Omental fat pad (tissue), 4 donors: ENCODE results near the gene ANKRD33B. TPM values are rescaled to one million over a fixed set of nuclear protein-coding genes. Genes with fewer than 3 reads are reported as not detected.
"Not testable (repeated sequence)": the region's sequence is repeated elsewhere in the genome, so short reads cannot be mapped to it uniquely, and the experiment has no call there.

Source experiments
- ATAC-seq: fragments of 150-250 bp; one replicate; pipeline ENCODE4 v1.9.1; 2016; ENCODE audit warnings: mild to moderate bottlenecking, moderate library complexity; ENCODE audit not compliant: low FRiP score
- DNase-seq: peaks from one replicate; pipeline ENCODE4 v3.0.0-alpha.2; 2019; ENCODE audit warnings: low spot score
- CTCF ChIP-seq, 3 donors: fragments of 450-650 bp; IDR thresholded peaks; one replicate each; pipeline ENCODE4 v1.5.1; 2016 to 2017; ENCODE audit warnings: antibody characterized with exemption in 3 of 3, mild to moderate bottlenecking in 3 of 3, moderate library complexity in 2 of 3
- total RNA-seq, 4 donors: library from RNA; depleted of rRNA; stranded (reverse); fragments of >200 nt; gene quantifications; one replicate each; pipeline ENCODE4 v1.1.0, GENCODE V29; 2016

Gene ANKRD33B
- total RNA-seq, 4 donors from 2014 or later, result 6.2 to 25.5 (median 8.1) TPM

- ATAC-seq, result no peak
- no peak for DNase-seq
- TF ChIP-seq CTCF (IDR thresholded peaks at IDR 0.05), result no peak
Observed at GRCh38 chr5:10542055-10542550, 21.8 kb upstream of the ANKRD33B start.

GRCh38 chr5:10543585-10544040, 20.3 kb upstream of the ANKRD33B start:
- DNase-seq (no peak), ATAC-seq (no peak)
- no peak for TF ChIP-seq CTCF (IDR thresholded peaks at IDR 0.05)

GRCh38 chr5:10545084-10545483, 18.8 kb upstream of the ANKRD33B start:
- ATAC-seq (no peak), DNase-seq (no peak)
- TF ChIP-seq CTCF (IDR thresholded peaks at IDR 0.05), result no peak

DNA sequence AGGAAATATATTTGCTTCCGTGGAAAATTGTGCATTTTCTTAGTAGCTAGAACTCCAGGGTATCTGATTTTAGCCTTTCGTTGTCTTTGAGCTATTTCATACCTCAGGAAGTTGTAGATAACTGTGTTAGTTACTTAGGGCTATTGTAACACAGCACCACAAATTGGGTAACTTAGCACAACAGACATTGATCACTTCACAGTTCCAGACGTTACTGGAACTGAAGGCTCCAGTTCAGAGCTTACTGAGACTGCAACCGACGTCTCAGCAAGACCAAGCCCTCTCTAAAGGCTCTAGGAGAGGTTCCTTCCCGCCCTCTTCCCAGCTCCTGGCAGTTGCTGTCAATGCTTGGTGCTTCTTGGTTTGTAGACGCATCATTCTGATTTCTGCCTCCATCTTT, 17.7 kb upstream of the ANKRD33B start:
- no peak for TF ChIP-seq CTCF (IDR thresholded peaks at IDR 0.05)
- DNase-seq (no peak), ATAC-seq (no peak)

GRCh38 chr5:10548418-10549122, 15.3 kb upstream of the ANKRD33B start:
- no peak for TF ChIP-seq CTCF (IDR thresholded peaks at IDR 0.05)
- no peak for DNase-seq
- no peak for ATAC-seq

- ATAC-seq, DNase-seq: not testable (repeated sequence)
Observed at GRCh38 chr5:10549123-10549514, 14.8 kb upstream of the ANKRD33B start.

DNA sequence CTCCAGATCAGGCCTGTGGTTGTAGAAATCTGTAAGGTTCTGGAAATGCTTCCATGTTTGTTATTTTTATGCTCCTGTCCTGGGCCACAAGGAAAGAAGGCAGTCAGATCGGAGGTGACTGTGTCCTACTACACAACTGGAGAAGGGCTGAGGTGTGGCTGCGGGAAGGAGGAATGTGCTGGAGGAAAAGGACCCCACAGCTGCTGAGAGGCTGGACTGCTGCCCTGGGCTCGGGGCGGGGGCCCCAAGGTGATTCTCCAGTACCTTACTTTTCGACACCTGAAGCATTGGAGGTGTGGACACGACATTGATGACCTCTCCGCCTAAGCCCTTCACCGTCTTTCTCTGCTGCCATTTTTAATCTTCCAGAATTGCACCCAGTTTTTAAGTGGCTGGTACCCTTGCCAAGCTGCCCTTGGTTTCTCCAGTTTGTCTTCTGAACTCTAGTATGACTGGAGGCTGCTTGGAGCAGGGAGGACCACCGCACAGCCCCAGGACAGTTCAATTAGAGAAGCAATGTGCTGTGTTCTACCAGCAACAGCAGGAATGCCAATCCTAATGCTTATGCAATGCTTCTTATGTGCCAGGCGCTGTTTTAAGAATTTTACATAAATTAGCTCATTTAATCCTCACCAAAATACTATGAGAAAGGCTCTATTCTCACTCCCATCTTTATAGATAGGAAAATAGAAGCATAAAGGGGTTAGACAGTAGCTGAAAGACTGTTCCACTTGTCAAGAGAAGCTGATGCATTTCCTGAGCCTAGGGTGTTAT, 13.5 kb upstream of the ANKRD33B start:
- DNase-seq, result no peak
- no peak for TF ChIP-seq CTCF (IDR thresholded peaks at IDR 0.05)
- no peak for ATAC-seq
